GM19452 (cell line): ENCODE results near the gene VSTM2B.

Source experiments
- ATAC-seq: cut with Tn5 transposase; IDR thresholded peaks from one replicate; pipeline ENCODE4 v1.9.1; 2021; ENCODE audit not compliant: unreplicated experiment

VSTM2B gene

DNA sequence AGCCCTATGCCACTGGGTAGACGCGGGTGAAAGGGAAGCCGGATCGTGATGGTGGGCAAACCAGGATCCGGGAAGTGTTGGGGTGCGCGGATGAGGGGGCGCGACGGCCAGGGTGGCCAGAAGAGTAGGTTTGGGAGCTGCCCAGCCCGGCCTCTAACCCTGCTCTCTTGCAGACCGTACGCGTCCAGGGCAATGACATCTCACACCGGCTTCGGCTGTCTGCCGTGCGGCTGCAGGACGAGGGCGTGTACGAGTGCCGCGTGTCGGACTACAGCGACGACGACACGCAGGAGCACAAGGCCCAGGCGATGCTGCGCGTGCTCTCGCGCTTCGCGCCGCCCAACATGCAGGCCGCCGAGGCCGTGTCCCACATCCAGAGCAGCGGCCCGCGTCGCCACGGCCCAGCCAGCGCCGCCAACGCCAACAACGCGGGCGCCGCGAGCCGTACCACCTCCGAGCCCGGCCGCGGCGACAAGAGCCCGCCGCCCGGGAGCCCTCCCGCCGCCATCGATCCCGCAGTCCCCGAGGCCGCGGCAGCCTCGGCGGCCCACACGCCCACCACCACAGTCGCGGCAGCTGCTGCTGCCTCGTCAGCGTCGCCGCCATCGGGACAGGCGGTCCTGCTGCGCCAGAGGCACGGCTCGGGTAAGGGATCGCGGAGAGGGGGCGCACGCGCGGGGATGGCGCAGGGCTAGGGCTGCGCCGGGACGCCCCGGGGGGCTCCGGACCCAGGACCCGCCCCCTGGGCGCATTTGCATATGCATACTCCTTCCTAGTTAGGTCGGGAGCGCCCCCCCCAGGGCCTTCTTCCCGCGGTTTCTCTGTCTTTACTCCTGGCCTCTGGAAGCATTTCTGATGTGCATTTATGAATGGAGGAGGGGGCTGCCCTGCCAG, 4.1 kb downstream of the VSTM2B start:
- ATAC-seq: no peak

DNA sequence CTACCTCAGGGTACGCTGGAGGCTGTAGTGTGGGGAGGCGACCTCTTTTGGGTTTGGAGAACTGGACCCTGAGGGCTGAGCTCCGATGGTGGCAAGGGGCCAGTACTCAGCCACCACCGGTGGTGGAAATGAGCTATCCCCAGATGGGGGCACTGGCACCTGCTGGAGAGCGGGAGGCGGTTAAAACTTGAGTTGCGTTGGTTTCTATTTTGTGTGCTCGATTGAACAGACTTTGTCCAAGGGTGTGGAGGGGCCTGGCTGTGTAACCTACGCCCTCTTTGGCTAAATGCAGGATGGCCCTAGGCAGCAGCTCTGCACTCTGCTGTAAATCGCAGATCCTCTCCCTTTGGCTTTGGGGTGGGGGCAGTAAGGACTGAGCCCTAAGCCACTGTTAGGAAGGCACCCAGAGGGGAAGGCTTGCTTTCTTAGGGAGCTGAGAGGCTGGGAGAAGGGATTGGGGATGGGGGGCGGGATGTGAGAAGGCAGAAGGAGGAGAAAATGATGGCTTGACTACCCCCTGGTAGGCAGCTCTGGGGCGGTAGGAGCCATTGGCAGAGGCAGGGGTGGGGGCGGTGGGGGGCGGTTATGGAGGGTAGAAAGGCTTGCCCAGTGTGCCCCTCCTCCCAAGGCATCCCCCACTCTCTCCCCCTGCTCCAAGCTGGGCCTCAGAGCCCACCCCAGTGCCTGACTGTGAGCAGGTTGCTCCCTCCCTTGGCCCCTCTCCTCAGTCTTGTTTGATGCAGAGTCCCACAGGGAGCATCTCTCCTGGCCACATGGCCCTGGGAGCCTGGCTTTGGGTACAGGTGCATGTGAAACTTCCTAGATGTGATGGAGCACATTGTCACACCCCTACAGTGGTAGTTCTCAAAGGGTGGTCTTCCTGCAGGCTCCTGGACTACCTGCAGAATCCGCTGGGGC, 5.0 kb downstream of the VSTM2B start:
- ATAC-seq: no peak

DNA sequence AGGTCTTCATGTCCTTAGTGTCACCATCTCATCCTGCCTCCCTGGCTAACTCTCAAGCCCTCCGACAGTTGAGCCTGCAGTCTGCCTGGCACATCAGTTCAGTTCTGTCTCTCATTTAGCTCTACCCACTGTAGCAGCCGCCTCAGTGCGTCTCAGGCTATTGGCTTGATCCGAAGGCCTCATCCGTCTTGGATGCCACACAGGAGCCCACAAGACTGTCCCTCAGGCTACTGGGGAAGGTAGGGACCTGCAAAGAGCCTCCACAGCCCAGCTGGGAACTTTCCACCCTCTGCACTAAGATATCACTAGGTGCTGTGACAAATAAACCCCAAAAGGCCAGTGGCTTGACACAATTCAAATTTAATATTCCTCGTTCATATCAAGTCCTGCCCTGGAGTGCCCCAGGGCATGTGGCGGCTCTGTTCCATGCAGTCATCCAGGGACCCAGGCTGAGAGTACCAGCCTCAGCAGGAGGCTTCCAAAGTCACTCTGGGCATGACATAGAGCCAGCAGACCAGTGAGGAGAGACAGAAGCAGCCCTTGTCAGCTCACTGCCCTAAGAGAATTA, 5.7 kb downstream of the VSTM2B start:
- ATAC-seq: no peak

- no peak for ATAC-seq
These were observed 6.3 kb downstream of the VSTM2B start for GRCh38 chr19:29532097-29532496.

DNA sequence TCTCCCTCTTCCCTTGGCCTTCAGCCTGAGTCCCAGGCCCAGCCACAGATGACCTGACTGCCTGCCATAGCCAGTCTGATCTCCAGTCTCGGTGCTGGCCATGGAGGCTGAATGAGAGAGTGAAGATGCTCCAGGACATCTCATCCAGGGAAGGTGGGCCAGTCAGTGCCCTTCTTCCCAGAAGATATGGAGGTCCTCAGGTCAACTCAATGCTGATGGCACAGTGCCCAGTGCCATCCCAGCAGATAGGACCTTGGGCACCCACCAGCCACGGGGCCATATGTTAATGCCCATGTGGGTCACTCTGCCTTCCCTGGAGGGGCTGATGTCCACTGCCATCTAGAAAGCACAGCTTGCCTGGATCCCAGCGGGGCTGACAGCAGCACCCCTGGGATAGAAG, 7.2 kb downstream of the VSTM2B start:
- ATAC-seq: no peak

DNA sequence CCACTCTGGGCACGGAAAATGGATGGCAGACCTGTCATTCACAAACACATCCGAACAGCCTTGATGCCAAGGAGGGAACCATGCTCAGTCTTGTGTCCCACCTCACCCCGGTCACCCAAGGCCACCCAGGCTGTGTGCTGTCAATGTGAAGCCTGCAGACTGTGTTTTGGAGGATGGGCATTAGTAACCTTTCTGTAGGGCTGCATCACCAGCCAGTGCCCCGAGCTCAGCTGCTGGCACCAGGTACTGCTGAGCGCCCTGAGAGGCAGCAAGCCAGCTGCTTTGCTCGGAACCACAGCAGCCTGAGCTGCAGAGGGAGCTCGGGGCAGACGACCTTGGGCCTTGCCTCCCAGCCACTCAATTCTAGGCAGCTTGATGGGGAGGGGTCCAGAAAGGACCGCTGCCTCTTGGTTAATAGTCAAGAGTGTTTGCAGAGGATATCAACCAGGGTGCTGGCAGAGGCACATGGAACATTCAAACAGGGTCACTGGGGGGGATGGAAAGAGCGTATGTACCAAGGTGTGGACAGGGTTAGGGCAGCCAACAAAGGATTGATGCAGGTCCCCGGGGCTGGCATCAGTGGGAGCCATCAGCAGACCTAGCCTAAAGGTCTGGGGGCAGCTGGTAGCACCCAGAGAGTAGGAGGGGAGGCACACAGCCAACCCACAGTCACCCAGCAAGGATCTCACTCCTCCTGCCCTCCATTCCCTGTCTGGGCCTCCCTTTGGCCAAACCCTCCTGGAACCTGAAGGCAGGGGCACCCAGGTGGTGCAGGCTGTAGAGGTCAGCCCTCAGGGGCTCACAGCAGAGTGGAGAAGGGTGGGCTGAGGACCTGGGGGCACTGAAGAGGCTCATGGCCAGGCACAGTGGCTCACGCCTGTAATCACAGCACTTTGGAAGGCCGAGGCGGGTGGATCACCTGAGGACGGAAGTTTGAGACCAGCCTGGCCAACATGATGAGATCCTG, 8.1 kb downstream of the VSTM2B start:
- ATAC-seq: no peak

GRCh38 chr19:29535214-29535831, 9.5 kb downstream of the VSTM2B start:
- ATAC-seq: no peak

GRCh38 chr19:29535984-29536508, 10.3 kb downstream of the VSTM2B start:
- no peak for ATAC-seq

- ATAC-seq: no peak
These were observed 11.4 kb downstream of the VSTM2B start for GRCh38 chr19:29537181-29537580.

- no peak for ATAC-seq
These were observed 11.8 kb downstream of the VSTM2B start for GRCh38 chr19:29537601-29538000.

- no peak for ATAC-seq
These were observed 12.4 kb downstream of the VSTM2B start for GRCh38 chr19:29538146-29538545.

DNA sequence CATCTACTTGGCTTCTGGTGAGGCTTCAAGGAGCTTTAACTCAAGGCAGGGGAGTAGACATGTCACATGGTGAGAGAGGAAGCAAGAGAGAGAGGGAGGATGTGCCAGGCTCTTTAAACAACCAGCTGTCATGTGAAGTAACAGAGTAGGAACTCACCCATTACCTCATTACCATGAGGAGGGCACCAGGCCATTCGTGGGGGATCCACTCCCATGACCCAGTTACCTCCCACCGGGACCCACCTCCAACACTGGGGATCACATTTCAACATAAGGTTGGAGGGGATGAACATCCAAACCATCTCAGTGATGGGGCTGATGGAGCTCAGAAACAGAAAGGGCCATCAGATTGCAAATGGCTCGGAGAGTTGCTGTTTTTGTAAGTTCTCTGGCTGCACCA, 12.9 kb downstream of the VSTM2B start:
- no peak for ATAC-seq

DNA sequence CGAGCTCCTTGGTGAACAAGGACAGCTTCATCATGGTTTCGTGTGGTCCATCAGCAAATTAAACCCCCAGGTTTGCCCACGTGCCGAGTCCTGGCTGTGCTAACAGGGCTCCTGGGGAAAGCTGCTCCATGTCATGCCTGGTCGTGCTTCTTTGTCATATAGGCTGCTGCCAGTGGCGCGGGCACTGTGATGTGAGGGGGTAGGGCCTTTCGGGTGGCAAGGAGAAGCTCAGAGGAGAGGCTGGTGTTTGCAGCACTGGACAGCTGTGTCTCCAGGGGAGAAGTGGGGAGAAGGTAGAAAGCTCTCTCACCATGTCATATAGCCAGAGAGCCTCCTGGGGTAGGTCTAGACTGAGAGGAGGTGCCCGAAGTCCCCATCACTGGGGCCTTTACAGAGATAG, 13.3 kb downstream of the VSTM2B start:
- no peak for ATAC-seq

- ATAC-seq: no peak
These were observed 13.9 kb downstream of the VSTM2B start for GRCh38 chr19:29539670-29540069.

DNA sequence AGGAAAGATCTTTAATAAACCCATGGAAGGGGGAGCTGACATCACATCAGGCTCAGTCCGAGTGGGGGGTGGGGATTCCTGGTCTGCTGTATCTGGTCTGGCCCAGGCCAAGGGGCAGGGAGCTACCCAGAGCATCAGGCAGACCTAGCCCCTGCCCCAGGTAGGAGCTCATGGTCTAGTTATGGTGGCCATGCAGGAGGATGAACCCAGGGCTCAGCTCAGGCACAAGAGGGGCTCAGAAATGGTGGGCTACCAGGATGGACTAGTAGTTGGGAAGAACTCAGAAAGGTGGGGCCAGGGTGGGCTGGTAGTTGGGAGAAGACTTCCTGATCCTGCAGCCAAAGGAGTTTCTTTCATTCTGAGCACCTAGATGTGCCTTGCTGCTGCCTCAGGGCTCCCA, 14.3 kb downstream of the VSTM2B start:
- ATAC-seq: no peak

- ATAC-seq: no peak
These were observed 15.9 kb downstream of the VSTM2B start for GRCh38 chr19:29541473-29542253.

- no peak for ATAC-seq
These were observed 16.5 kb downstream of the VSTM2B start for GRCh38 chr19:29542327-29542726.

- ATAC-seq: no peak
These were observed 17.0 kb downstream of the VSTM2B start for GRCh38 chr19:29542776-29543175.

GRCh38 chr19:29543381-29543780, 17.6 kb downstream of the VSTM2B start:
- ATAC-seq: no peak
